Middle frontal gyrus (tissue), 1 donor: Measurements from ENCODE around the gene NOCT.
"Not testable (repeated sequence)": the region's sequence is repeated elsewhere in the genome, so short reads cannot be mapped to it uniquely, and the experiment has no call there.

ENCODE experiments used
- DNase-seq: peaks from one replicate; pipeline ENCODE4 v3.0.0-alpha.2; 2015; ENCODE audit warnings: low spot score; ENCODE audit errors: extremely low spot score

The NOCT gene

DNA sequence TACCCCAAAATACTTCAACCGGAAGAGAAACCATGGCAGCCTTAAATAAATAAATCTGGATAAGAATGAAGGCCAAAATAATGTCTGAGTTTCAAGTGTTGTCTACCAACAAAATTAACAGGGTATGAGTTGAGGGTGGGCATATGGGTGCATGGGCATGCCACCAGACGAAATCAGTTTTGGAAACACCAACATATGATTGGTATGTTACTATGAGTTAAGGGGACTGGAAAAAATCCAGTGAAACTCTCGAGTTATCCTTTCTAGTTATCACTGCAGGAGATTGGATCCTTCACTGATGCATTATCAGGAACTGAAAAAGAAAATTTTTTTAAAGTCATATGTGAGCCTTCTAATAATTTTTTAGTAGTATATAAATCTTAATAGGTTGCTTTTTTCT, 32.4 kb downstream of the NOCT start:
- no peak for DNase-seq

GRCh38 chr4:139050446-139050845, 34.9 kb downstream of the NOCT start:
- DNase-seq, result no peak

DNA sequence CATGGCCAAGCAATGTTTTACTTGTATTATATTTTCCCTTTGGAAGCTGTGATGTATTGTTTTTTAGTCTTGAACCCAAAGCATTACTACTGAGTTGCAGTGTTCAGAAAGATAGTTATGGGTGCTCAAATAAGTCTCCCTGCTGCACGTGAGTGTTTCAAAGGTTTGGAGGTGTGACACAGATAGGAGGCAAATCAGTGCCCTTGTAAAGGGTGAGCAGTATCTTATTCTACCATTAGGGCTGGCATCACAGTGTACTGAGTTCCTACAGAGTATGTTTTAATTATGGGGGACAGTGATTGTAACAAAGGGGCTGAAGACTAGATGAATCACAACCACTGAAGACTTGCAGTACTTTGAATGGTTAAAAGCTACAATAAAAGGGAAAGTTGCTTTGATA, 38.3 kb downstream of the NOCT start:
- no peak for DNase-seq

- DNase-seq, result no peak
These were observed 39.4 kb downstream of the NOCT start for GRCh38 chr4:139054791-139055505.

GRCh38 chr4:139059026-139059425, 43.4 kb downstream of the NOCT start:
- not testable (repeated sequence) for DNase-seq

DNA sequence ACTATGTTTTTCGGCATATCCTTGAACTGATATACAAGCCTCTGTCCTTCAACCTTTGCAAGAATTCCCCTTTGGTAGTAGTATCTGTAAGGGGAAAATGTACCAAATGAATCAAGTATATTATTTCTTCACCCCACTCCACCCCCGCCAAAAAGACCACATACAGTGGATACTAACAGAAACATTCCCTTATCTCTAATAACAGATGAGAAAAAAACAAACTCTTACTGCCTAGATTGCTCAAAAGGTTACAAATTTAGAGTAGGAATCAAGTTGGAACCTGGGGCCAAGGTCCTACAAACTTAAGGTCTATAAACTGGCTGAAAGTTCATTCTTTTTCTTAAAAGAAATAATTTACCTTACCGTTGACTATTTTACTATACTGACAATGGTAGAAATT, 45.0 kb downstream of the NOCT start:
- DNase-seq, result no peak

DNA sequence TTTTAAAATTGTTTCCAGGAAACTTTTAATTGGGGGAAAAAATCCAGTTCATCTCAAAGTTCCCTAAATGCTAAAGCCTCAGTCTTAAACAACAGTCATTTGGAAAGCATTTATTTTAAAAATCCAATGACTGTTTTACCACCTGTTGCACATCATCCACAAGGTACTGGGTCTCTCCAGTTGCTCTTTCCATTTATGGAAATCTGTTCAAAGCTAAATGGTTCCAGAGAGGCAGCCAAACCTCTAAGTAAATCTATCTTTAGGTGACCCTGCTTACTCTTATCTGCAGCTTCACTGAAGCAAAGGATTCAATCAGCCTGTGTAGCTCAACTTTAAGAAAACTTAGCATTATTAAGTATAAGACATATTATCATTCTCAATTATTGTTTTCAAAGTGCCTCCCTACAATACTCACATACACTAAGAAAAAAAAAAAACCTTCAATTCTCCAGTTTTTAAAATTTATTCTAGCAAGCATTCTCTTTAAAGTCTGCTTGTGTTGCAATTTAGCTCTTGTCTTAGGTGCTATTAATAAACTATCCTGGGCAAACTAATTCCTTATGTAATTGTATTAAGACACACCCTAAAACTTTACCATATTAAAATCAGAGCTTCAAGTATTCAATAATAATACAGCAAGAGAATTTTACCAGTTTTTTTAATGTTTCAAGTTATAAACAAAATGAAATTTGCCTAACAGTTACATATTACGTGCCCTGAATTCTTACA, 60.6 kb downstream of the NOCT start:
- DNase-seq, result no peak

- no peak for DNase-seq
These were observed 62.2 kb downstream of the NOCT start for GRCh38 chr4:139077567-139078355.

GRCh38 chr4:139078926-139079325, 63.3 kb downstream of the NOCT start:
- DNase-seq, result no peak

- DNase-seq, result peak; percentile 94
These were observed 67.4 kb downstream of the NOCT start for GRCh38 chr4:139082750-139083606.

- peak; percentile 21 for DNase-seq
These were observed 68.0 kb downstream of the NOCT start for GRCh38 chr4:139083607-139083955.

DNA sequence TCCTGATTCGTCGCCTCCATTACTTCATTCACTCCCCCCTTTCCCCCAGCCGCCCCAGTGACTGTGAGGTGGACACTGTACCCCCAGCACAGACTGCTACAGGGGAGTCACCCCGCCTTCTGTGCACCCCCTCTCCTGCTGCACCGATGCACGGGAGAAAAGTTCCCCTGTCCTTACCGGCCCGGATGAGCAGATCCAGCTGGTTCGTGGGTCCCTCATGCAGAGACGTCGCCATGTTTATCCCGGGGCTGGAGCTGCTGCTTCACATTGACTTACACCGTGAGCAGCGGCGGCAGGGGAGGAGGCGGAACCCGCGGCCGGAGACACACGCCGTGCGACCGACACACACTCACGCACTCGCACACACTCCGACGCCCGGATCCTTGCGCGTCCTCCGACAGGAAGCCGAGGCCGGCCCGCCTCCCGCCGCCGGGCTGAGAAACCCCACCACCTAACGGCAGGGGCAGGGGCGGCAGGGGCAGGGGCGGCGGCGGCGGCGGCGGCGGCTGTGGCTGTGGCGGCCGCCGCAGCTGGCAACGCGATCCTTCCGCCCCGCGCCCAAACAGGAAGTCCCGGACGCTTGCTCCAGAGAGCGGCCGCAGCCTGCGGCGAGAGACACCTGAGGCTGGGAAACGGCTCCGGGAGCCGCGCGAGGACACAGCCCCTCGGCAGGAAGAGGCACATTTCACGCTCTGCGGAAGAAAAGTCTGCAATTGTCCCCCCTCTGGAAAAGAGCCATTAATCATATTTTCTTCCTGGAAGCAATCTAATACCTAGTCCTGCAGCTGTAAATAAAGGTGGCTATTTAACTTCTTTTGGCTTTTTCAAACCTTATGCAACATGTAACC, 68.6 kb downstream of the NOCT start:
- DNase-seq, result peak; percentile 66

GRCh38 chr4:139084804-139085093, 69.2 kb downstream of the NOCT start:
- no peak for DNase-seq

- no peak for DNase-seq
These were observed 69.6 kb downstream of the NOCT start for GRCh38 chr4:139085141-139085540.

GRCh38 chr4:139092271-139092670, 76.7 kb downstream of the NOCT start:
- no peak for DNase-seq
